ENCODE measurements around the gene PPP2R2C. TPM values are rescaled to one million over a fixed set of nuclear protein-coding genes. Genes with fewer than 3 reads are reported as not detected.
A peak's percentile ranks its signal among the peaks of the same experiment; 100 is the strongest.

Gene PPP2R2C
- polyA plus RNA-seq, 1 donor from 2014 or later = 34.4 TPM

GRCh38 chr4:6446130-6446482, 26.3 kb downstream of the PPP2R2C start:
- H3K27ac ChIP-seq (ENCODE audit: low read length) = peak overlapping the region; percentile 51
- no peak overlapping the region for H3K9ac ChIP-seq (ENCODE audit: low read length)
- no peaks in the 10 kb centered on the region for H3K9me3 ChIP-seq (ENCODE audit: low read length)
- H3K9me2 ChIP-seq (ENCODE audit: insufficient read depth, low read length) = no peaks in the 10 kb centered on the region
- H3K4me3 ChIP-seq (ENCODE audit: low read length) = peak overlapping the region; percentile 41
- no peaks in the 10 kb centered on the region for H3K36me3 ChIP-seq (ENCODE audit: insufficient read depth, low read length)
- H2AFZ ChIP-seq (ENCODE audit: low read depth, low read length) = no peak overlapping the region
- H3K4me2 ChIP-seq (ENCODE audit: low read length) = no peak overlapping the region
- H3F3A ChIP-seq (ENCODE audit: insufficient read depth, low read length, poor library complexity, severe bottlenecking) = no peaks in the 10 kb centered on the region
- H3K79me2 ChIP-seq (replicated peaks; ENCODE audit: insufficient read depth, low read length) = no peaks in the 10 kb centered on the region
- no peaks in the 10 kb centered on the region for H3K27me3 ChIP-seq (ENCODE audit: insufficient read depth, low read depth, low read length)
- no peak for TF ChIP-seq TAF1 (IDR thresholded peaks at IDR 0.05; ENCODE audit: low read depth)
- no peak for TF ChIP-seq MXI1 (conservative IDR thresholded peaks at IDR 0.05; ENCODE audit: poor library complexity, severe bottlenecking)
- TF ChIP-seq RAD21 (conservative IDR thresholded peaks at IDR 0.05) = no peak
- TF ChIP-seq SMC3 (conservative IDR thresholded peaks at IDR 0.05; ENCODE audit: poor library complexity) = no peak
- TF ChIP-seq EP300 (conservative IDR thresholded peaks at IDR 0.05; ENCODE audit: poor library complexity, severe bottlenecking) = no peak
- no peak for TF ChIP-seq REST (IDR thresholded peaks at IDR 0.05; ENCODE audit: borderline replicate concordance)
- H4K20me1 ChIP-seq (ENCODE audit: insufficient read depth) = no peaks in the 10 kb centered on the region

- no peaks in the 10 kb centered on the region for H4K20me1 ChIP-seq (ENCODE audit: insufficient read depth)
- TF ChIP-seq SMC3 (conservative IDR thresholded peaks at IDR 0.05; ENCODE audit: poor library complexity) (no peak), REST (IDR thresholded peaks at IDR 0.05; ENCODE audit: borderline replicate concordance) (no peak), EP300 (conservative IDR thresholded peaks at IDR 0.05; ENCODE audit: poor library complexity, severe bottlenecking) (no peak), TAF1 (IDR thresholded peaks at IDR 0.05; ENCODE audit: low read depth) (no peak)
- no peaks in the 10 kb centered on the region for H3F3A ChIP-seq (ENCODE audit: insufficient read depth, low read length, poor library complexity, severe bottlenecking)
- no peaks in the 10 kb centered on the region for H3K9me3 ChIP-seq (ENCODE audit: low read length)
- H3K79me2 ChIP-seq (replicated peaks; ENCODE audit: insufficient read depth, low read length) = no peaks in the 10 kb centered on the region
- no peak overlapping the region for H2AFZ ChIP-seq (ENCODE audit: low read depth, low read length)
- H3K4me3 ChIP-seq (ENCODE audit: low read length) = no peak overlapping the region
- H3K9ac ChIP-seq (ENCODE audit: low read length) = no peak overlapping the region
- no peak overlapping the region for H3K27ac ChIP-seq (ENCODE audit: low read length)
- no peaks in the 10 kb centered on the region for H3K27me3 ChIP-seq (ENCODE audit: insufficient read depth, low read depth, low read length)
- no peaks in the 10 kb centered on the region for H3K36me3 ChIP-seq (ENCODE audit: insufficient read depth, low read length)
- no peak overlapping the region for H3K4me2 ChIP-seq (ENCODE audit: low read length)
- H3K9me2 ChIP-seq (ENCODE audit: insufficient read depth, low read length) = no peaks in the 10 kb centered on the region
Measured at GRCh38 chr4:6445403-6446129, 26.8 kb downstream of the PPP2R2C start.
